GM10248 (cell line): ENCODE measurements around the gene RIPK4.

Experiments
- CTCF ChIA-PET: fragments of 300-600 bp; sonication (Branson Sonifier 250); formaldehyde crosslinking; extraction: SDS; loops from one replicate; lab custom pipeline; 2021; ENCODE audit warnings: antibody characterized with exemption; lab: Yijun Ruan, JAX
- POLR2A ChIA-PET: fragments of 350-650 bp; sonication (Branson Sonifier 250); formaldehyde crosslinking; extraction: SDS; loops from one replicate; lab custom pipeline; 2020; ENCODE audit warnings: antibody characterized with exemption; lab: Yijun Ruan, JAX
- DNase-seq: peaks from one replicate; pipeline ENCODE4 v3.0.0; 2012; ENCODE audit errors: extremely low spot score
- TF ChIP-seq, protein P1 (sequence below): IDR thresholded peaks from 2 replicates; pipeline ENCODE4 v1.5.1; 2012; ENCODE audit warnings: mild to moderate bottlenecking, low read depth; ENCODE audit errors: extremely low read depth, missing control alignments, control extremely low read depth

Gene RIPK4

DNA sequence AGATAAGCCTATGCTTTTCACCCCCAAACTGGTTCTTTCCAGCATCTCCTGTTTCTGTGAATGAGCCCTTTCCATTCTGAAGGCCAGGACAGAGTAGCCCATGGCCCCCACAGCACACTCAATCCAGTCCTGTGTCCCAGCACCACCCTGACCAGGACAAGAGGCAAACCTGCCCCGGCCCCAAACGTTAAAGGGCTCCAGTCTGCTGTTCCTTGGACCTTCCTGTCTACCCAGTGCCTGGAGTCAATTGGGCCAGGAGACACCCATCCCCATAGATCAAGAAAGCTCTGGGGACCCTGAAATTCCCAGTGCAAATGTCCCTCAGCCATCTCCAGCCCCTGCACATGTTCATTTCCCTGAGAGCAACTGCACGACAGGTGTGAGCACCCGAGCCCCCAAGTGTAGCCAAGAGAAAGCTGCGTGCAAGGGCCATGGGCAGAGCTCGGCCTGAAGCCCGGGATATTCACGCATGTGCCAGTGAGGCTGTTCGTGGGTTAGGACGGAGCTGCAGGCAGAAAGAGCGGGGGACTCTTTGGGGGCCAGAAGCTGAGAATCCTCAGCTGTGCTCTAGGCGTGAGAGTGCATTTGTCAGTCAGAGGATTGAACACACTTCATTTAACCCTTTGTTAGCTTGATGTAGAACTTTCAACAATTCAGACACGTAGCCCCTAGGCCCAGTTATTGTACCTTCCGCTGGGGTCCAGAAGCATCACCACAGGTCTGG is 4.2 kb upstream of the RIPK4 start:
- TF ChIP-seq, protein P1, sequence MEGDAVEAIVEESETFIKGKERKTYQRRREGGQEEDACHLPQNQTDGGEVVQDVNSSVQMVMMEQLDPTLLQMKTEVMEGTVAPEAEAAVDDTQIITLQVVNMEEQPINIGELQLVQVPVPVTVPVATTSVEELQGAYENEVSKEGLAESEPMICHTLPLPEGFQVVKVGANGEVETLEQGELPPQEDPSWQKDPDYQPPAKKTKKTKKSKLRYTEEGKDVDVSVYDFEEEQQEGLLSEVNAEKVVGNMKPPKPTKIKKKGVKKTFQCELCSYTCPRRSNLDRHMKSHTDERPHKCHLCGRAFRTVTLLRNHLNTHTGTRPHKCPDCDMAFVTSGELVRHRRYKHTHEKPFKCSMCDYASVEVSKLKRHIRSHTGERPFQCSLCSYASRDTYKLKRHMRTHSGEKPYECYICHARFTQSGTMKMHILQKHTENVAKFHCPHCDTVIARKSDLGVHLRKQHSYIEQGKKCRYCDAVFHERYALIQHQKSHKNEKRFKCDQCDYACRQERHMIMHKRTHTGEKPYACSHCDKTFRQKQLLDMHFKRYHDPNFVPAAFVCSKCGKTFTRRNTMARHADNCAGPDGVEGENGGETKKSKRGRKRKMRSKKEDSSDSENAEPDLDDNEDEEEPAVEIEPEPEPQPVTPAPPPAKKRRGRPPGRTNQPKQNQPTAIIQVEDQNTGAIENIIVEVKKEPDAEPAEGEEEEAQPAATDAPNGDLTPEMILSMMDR: no peak
- CTCF ChIA-PET: no interaction called here
- POLR2A ChIA-PET: no interaction called here
- DNase-seq: no peak

DNA sequence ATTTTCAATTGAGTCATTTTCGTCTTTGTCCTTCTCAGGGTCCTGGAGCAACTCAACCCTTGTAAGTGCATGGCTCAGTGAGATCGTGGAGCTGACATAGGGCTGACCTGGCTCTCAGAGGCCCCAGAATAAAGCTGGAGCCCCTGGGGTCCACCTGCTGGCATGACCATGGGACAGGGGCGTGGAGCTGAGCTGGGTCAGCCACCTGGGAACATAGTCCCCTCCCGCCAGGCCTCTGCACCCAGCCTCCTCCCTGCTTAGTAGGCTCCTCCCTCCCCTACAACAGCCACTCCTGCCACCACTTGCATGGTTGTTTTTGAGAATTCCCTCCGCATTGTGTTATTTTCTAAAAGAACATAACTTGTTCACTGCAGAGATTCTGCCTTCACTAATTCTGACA is 3.1 kb upstream of the RIPK4 start:
- TF ChIP-seq, protein P1: no peak
- DNase-seq: no peak
- ChIA-PET POLR2A (no interaction called here), CTCF (no interaction called here)

DNA sequence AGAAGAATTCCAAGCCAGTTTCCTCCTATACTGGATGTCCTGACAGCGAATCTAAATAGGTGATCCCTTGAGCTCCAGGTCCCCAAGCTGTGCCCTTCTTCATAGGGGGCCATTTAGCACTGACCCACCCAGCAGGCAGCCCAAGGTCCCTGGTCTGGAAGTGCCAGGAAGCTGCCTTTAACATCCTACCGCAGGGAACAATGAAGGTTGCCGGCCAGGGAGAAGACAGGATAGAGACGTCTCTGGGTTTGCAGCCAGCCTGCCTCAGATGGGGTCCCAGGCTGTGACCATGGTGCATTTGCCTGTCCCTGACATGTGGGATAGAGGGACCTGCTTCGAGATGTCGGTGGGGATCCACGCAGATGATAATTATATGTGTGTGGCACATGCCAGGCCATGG is 2.7 kb upstream of the RIPK4 start:
- ChIA-PET POLR2A (no interaction called here), CTCF (interaction anchor here (1.6 kb wide), 1 partner anchor 487 kb away, joined by 5 read pairs; no protein-coding TSS in a partner anchor)
- no peak for DNase-seq
- TF ChIP-seq, protein P1: no peak

DNA sequence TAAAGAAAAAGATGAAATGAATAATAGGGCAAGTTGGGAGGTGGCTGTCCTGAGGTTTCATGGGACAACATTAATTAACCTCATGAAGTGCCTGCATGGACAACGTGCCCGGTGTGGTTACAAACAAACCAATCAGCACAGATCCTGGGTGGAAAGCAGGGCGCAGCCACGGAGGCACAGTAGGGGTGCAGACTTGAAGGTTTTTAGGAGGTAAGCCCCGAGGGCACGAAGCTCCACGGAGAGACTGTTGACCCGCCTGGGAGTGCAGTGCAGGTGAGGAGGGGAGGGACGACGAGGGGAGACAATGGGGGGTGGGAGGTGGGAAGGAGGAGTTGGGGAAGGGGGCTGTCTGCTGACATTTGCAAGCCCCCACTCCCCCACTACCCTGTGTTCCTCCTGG is 2.3 kb upstream of the RIPK4 start:
- no peak for DNase-seq
- POLR2A ChIA-PET: interaction anchor here (0.5 kb wide), 1 partner anchor 110 kb away, joined by 4 read pairs; the partner anchor contains the start of gene PRDM15
- CTCF ChIA-PET: interaction anchor here (1.6 kb wide), 1 partner anchor 486 kb away, joined by 5 read pairs; no protein-coding TSS in a partner anchor

DNA sequence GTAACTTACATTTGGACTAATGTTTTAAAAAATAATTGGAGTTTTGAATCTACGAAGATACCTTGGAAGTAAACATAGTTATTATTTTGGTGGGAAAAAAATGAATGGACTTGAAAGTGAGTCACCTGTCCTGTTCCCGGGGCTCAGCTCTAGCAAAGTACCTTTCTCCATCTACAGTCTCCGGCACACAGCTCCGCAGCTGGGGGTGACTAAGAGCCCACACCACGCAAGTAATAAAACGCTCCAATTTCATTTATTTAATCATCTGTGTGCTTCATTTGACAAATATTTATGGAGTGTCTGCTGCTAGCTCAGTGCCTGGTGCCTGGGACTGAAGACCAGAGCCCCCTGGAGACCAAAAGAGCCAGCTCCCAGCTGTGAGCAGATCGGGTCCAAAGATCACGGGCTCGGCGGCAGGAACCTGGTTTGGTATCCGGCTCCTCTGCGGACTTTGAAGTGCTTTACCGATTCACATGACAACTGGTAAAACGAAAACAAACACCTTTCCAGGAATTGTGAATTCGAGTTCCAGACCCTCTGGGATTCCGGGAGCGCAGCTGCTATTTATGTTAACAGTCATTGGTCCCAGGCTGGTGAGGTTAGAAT is 1.7 kb upstream of the RIPK4 start:
- ChIA-PET POLR2A (interaction anchor here (0.5 kb wide), 1 partner anchor 111 kb away, joined by 4 read pairs; the partner anchor contains the start of gene PRDM15), CTCF (interaction anchor here (1.1 to 1.6 kb wide), 3 partner anchors 10 to 486 kb away, joined by 3 to 5 read pairs (median 3); no protein-coding TSS in a partner anchor)
- no peak for DNase-seq
- TF ChIP-seq, protein P1: no peak

More for the DNA sequence above, 2.3 kb upstream of the RIPK4 start:
- TF ChIP-seq, protein P1: no peak

DNA sequence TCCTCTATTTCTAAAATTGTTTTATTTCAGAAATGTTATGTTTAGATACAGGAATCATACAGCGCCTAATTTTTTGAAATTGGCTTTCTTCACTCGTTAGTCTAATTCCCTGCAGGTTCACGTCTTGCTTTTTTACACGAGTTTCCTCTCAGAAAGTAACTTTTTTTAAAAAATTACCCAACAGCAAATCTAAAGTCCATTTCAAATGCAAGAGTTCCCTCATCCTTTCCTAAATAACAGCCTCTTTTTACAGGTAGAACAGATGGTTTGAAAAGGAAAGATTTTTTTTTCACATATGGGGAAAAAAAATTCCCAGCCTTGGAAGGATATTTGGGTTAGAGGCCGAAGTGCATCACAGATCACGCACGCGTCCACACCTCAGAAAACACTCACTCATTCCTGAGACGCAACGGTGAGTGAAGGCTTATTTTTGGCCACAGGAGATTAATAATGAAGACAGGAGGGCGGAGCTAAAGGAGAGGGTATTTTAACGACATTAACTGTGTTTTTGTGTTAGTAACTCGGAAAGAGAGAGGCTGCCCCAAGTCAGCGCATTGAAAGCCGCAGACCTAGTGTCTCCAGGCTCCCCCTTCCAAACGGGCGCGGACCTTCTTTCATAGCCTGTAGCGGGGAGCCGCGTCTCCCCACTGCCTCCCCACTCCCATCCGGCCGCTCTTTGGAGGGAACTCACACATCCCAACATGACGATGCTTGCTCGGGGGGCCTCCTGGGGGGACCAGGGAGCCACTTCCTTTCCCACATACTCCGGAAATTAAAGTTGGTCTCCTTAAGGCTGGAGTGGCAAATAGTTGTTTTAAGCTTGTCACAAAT is 969 bp upstream of the RIPK4 start:
- TF ChIP-seq, protein P1: no peak
- POLR2A ChIA-PET: no interaction called here
- CTCF ChIA-PET: interaction anchor here (1.1 to 1.6 kb wide), 3 partner anchors 11 to 485 kb away, joined by 3 to 5 read pairs (median 3); no protein-coding TSS in a partner anchor
- DNase-seq: no peak
